ENCODE data around the gene ACAP3.

The ACAP3 gene

GRCh38 chr1:1343811-1344421 is 36.2 kb upstream of the ACAP3 start:
- no peak for TF ChIP-seq CTCF (IDR thresholded peaks at IDR 0.05; ENCODE audit: insufficient read depth, missing control alignments)
- no peak for DNase-seq (ENCODE audit: insufficient read length, low spot score)
- FAIRE-seq: no peak

GRCh38 chr1:1342584-1343115 is 34.9 kb upstream of the ACAP3 start:
- DNase-seq (ENCODE audit: insufficient read length, low spot score) (no peak), FAIRE-seq (no peak)
- TF ChIP-seq CTCF (IDR thresholded peaks at IDR 0.05; ENCODE audit: insufficient read depth, missing control alignments): no peak

- DNase-seq (ENCODE audit: insufficient read length, low spot score) (no peak), FAIRE-seq (no peak)
- no peak for TF ChIP-seq CTCF (IDR thresholded peaks at IDR 0.05; ENCODE audit: insufficient read depth, missing control alignments)
Measured at GRCh38 chr1:1342061-1342562, 34.4 kb upstream of the ACAP3 start.

GRCh38 chr1:1341549-1342021 is 33.9 kb upstream of the ACAP3 start:
- TF ChIP-seq CTCF (IDR thresholded peaks at IDR 0.05; ENCODE audit: insufficient read depth, missing control alignments): no peak
- no peak for DNase-seq (ENCODE audit: insufficient read length, low spot score)
- no peak for FAIRE-seq

GRCh38 chr1:1340791-1341548 is 33.2 kb upstream of the ACAP3 start:
- DNase-seq (ENCODE audit: insufficient read length, low spot score): no peak
- TF ChIP-seq CTCF (IDR thresholded peaks at IDR 0.05; ENCODE audit: insufficient read depth, missing control alignments): no peak
- FAIRE-seq: no peak

- no peak for TF ChIP-seq CTCF (IDR thresholded peaks at IDR 0.05; ENCODE audit: insufficient read depth, missing control alignments)
- no peak for FAIRE-seq
- DNase-seq (ENCODE audit: insufficient read length, low spot score): no peak
Measured at GRCh38 chr1:1340185-1340584, 32.5 kb upstream of the ACAP3 start.

All from D721Med (cell line).